GM12873 (cell line): ENCODE measurements around the gene YIF1B.

ENCODE experiments used
- TF ChIP-seq, protein P1 (sequence below): IDR thresholded peaks from 2 replicates; pipeline ENCODE4 v1.5.1; 2012; ENCODE audit warnings: low read depth, mild to moderate bottlenecking, moderate library complexity, low read length, control low read depth; ENCODE audit not compliant: insufficient read depth; ENCODE audit errors: missing control alignments

YIF1B gene

DNA sequence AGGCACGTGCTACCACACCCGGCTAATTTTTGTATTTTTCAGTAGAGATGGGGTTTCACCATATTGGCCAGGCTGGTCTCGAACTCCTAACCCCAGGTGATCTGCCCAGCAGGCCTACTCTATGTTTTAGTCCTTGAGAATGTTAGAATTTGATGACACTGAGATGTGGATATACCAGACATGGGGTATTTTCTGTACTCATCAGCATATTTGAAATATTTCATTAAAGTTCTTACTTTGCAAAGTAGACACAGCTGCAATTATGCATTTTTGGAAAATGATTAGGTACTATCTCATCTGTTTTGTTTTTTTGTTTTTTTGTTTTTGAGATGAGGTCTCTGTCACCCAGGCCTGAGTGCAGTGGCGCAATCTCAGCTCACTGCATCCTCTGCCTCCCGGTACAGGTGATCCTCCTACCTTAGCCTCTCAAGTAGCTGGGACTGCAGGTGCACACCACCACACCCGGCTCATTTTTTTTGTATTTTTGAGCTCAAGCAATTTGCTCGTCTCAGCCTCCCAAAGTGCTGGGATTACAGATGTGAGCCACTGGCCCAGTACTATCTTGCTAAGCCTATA lies 38.7 kb downstream of the YIF1B start:
- TF ChIP-seq, protein P1, sequence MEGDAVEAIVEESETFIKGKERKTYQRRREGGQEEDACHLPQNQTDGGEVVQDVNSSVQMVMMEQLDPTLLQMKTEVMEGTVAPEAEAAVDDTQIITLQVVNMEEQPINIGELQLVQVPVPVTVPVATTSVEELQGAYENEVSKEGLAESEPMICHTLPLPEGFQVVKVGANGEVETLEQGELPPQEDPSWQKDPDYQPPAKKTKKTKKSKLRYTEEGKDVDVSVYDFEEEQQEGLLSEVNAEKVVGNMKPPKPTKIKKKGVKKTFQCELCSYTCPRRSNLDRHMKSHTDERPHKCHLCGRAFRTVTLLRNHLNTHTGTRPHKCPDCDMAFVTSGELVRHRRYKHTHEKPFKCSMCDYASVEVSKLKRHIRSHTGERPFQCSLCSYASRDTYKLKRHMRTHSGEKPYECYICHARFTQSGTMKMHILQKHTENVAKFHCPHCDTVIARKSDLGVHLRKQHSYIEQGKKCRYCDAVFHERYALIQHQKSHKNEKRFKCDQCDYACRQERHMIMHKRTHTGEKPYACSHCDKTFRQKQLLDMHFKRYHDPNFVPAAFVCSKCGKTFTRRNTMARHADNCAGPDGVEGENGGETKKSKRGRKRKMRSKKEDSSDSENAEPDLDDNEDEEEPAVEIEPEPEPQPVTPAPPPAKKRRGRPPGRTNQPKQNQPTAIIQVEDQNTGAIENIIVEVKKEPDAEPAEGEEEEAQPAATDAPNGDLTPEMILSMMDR = no peak

DNA sequence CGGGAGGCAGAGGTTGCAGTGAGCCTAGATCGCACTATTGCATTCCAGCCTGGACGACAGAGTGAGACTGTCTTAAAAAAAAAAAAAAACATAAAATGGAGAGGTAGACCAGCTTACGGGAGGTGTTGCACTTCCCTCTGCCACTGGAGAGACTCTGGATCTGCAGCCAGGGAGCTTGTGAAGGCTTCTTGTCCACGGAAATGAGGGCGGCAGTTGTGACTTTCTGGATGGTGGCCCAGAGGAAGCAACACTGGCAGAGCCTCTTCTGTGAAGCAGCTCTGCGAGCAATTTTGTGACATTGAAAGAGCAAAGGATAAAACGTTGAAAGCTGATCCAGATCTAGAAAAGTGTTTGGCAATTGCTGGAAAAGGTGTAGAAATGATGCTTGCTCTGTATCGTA lies 41.0 kb downstream of the YIF1B start:
- TF ChIP-seq, protein P1 = no peak

DNA sequence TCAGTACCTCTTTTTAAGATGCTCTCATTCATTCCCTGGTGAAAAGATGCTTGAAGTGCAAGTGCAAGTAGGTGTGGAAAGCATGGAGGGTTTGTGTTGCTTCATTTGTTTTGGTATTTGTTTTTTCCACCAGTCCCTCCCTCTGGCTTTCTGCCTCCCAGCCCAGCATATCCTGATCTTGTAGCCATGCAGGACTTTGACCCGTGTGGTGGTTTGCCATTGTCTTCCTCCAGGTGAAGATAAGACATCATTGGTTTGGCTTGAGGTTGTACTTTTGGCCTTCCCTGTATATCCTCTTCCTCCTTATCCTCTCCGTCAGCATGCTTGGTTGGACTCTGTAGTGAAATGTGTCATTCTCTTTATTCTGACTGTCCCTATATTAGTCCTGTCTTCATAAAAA lies 42.2 kb downstream of the YIF1B start:
- TF ChIP-seq, protein P1 = no peak

DNA sequence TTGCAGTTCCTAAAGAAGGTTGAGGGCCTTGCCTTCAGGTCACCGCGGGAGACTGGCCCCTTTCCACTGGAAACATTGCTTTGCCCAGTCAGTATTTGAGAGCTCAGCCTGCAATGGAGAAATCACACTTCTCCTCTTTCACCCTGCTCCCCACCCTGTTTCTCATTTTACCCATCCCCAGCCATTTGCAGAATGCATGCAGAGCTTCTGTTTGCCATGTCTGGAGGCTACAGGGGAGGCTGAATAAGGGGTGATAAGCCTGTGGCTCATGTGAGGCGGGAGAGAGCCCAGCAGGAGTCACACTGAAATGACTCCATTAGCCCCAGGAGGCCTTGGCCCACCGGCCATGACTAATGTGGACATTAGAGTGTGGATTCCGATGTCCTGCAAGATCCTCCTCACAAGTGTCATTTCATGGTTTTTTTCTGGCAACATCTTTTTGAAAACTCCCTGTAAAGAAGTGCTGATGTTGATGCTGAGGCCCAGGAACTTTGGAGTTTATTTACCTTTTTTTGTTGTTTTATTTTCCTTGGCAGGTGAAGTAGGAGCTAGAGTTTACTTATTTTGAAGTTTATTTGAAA lies 45.1 kb downstream of the YIF1B start:
- TF ChIP-seq, protein P1 = no peak

DNA sequence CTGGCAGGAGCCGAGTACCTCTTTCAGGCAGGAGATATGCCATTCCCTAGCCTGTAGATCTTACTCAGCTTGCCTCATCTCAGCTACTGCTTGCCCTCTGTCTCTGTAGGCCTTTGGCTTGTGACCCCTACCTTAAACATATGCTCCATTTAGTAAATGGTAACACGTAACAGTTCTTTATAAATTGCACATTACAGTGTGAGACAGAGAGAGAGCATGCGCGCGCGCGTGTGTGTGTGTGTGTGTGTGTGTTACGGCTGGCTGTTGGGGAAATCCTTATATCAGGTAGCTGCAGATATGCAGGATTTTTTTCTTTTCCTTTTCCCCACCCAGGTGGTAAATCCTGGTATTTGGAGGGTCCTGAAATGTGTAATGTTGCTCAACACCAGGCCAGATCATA lies 47.2 kb downstream of the YIF1B start:
- TF ChIP-seq, protein P1 = no peak

DNA sequence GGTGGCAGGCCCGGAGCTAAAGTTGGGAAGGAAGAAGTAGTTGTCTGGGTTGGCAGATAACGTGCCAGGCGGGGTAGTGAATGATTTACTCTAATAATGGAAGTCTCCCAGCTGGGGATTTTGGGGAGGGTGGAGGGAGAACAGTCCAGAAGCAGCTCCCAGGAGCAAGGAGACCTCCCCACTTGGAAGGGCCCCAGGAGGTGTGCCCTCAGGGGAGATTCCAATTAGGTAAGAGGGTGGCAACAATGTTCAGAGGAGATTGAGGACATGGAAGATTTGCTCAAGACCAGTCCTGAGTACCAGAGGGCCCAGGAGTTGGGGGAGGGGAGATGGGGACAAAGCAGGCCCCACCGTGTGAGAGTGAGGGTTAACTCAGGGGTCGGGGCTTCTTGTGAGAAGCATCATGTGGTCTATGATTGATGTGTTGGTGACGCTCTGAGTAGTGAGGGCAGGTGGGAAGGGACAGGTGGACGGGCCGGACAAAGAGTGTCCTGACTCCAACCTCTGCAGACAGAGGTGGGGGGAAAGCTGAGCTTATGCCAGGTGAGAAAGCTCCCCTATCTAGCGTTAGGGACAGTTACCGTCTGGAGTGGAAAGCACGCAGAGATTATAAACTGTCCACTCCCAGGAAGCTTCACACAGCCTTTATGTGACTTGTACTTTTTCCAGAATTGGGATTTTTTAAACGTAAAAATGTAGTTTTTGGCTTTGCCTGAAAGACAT lies 47.8 kb downstream of the YIF1B start:
- TF ChIP-seq, protein P1 = no peak

DNA sequence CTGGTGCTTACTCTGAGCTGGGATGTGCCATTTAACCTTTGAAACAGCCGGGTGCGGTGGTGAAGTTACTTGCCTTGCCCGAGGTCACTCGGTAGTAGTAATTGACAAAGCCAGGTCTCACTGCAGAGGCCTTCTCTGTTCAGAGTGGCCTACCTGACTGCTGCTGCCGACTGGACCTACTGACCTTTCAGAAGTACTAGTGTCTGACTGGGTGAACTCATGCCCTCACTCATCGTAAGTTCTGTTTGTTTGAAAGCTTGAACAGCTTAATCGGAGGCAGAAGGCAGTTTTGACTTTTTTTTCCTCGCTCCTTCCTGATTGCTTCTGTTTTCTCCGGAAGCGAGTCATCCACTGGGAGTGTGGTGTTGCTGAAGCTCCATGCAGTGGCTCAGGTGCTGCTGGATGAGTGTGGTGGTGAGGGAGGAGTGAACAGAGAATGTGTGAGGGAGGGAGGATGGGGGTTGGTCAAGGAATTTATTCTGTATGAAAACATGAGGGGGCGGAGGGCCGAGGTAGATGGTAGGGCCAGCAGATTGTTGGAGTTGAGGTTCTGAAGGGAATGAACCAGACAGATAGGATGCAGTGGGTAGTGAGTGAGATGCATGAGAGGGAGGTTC lies 48.7 kb downstream of the YIF1B start:
- TF ChIP-seq, protein P1 = no peak
